Hepatocyte (in vitro differentiated cells): Measurements from ENCODE around the gene BTRC.

ENCODE experiments used
- EZH2 ChIP-seq: fragments of 200-600 bp; sonication (generic); IDR thresholded peaks from 2 replicates; pipeline ENCODE4 v1.6.1; 2016; ENCODE audit warnings: antibody characterized with exemption, mild to moderate bottlenecking, borderline replicate concordance
- TF ChIP-seq, protein P1 (sequence below): fragments of 200-600 bp; sonication (generic); IDR thresholded peaks from 2 replicates; pipeline ENCODE4 v1.5.1; 2016; ENCODE audit warnings: antibody characterized with exemption, mild to moderate bottlenecking; ENCODE audit not compliant: poor library complexity

DNA sequence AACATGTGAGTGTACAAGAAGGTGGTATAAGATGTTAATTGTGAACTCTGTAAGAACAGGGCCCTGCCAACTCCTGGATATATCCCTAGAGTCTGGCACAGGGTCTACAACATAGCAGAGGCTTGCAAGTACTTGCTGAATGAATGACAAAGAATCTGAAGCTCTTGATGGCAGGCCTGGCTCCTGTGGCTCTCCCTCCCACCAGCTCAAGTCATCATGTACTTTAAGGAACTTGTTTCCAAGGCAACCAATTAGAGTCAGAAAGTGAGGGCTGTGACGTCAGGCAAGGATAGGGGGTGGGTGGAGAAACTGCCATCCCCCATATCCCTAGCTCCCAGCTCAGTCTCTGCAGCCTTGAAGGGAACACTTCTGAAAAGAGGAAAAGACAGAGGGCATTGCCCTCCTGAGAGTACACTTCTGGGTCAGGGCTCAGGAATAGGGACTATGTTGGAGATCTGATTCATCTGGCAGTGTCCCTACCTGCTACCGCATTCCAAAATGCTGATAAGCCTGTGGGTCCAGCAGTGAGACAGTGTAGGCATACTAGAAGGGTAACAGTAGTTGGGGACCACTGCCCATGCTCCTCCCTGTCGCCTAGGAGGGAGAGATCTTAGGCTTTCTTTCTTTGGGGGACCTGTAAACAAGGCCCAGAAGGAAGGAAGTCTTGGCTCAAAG, 34.6 kb upstream of the BTRC start:
- TF ChIP-seq, protein P1, sequence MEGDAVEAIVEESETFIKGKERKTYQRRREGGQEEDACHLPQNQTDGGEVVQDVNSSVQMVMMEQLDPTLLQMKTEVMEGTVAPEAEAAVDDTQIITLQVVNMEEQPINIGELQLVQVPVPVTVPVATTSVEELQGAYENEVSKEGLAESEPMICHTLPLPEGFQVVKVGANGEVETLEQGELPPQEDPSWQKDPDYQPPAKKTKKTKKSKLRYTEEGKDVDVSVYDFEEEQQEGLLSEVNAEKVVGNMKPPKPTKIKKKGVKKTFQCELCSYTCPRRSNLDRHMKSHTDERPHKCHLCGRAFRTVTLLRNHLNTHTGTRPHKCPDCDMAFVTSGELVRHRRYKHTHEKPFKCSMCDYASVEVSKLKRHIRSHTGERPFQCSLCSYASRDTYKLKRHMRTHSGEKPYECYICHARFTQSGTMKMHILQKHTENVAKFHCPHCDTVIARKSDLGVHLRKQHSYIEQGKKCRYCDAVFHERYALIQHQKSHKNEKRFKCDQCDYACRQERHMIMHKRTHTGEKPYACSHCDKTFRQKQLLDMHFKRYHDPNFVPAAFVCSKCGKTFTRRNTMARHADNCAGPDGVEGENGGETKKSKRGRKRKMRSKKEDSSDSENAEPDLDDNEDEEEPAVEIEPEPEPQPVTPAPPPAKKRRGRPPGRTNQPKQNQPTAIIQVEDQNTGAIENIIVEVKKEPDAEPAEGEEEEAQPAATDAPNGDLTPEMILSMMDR: no peak
- TF ChIP-seq EZH2: no peak
